GM20431 (cell line): ENCODE measurements around the gene FARSA.
"Not testable (repeated sequence)": the region's sequence is repeated elsewhere in the genome, so short reads cannot be mapped to it uniquely, and the experiment has no call there.

ENCODE experiments used
- in situ Hi-C: fragments of 300-500 bp; cut with MseI, MboI; formaldehyde crosslinking; loops from one replicate; pipeline ENCODE4 v1.15.0; 2020; ENCODE audit warnings: low sequenced_read_pairs; ENCODE audit not compliant: unreplicated experiment

Gene FARSA

DNA sequence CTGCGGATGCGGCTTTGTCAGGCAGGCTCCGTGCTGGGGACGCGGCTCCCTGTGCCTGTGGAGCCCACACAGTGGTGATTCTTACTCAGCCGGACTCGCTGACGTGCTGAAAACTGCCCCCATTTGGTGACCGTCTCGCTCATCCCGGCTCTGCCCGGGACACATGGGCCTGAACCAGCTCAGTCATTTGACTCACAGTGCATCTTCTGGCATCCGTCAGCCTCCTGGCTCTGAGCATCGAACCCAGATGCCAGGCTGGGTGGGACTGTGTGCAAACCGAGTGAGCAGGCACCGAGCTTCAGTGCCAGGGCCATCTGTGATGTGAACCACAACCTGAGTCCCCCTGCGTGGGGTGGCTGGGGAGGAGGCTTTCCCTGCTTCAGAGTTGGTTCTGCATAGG is 37.1 kb downstream of the FARSA start:
- in situ Hi-C loops, result no loop called here

- in situ Hi-C loops, result no loop called here
Observed at GRCh38 chr19:12893582-12893981, 39.9 kb downstream of the FARSA start.

DNA sequence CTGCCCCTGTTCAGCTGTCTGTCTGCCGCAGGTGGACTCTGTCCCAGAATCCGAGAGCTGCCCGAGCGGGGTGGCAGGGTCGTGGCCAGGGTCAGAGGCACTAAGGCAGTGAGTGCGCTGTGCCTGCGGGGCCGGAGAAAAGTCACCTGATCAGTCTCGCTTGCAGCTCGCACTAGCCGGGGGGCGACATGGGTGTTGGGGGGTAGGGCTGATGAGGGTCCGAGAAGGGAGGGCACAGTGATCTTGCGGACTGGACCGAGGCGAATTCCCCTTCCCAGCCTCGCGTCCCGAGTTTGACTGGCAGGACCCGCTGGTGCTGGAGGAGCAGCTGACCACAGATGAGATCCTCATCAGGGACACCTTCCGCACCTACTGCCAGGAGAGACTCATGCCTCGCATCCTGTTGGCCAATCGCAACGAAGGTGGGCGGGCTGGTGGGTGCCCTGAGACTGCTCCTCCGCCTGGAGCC is 41.9 kb downstream of the FARSA start:
- in situ Hi-C loops, result no loop called here

DNA sequence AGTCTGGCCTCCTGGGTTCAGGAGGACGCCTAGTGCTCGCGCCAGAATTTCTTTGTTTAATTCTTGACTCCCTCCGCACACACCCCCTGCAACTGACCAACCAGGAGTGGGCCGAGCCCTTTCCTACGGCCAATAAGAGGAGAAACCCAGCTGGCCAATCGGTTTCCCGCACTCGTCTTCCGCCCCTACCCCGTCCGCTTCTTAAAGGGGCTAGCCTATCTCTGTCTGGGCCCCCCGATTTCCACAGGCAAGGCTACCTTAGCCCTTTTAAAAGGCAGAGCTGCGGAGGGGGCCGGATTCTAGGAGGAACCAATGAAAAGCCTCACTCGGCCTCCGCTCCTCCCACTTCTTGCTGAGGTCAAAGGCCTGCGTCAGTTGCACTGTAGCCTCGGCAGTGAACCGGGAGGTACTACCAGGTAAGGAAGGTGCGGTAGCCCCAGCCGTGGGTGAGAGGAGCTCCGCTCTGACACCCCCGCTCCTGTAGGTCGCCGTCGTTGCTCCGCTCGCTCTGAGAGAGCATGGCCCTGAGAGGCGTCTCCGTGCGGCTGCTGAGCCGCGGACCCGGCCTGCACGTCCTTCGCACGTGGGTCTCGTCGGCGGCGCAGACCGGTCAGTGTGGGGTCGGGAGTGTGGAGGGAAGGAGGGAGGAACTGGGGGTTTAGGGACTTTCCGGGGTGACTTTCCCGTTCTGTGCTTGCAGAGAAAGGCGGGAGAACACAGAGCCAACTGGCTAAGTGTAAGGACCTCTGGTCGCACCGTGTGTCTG is 42.5 kb downstream of the FARSA start, which contains the start of gene GCDH:
Gene GCDH (plus strand): TSS at position 374 of the 766 bp plus-strand sequence. CDS start 145 bp downstream, at position 519.
- in situ Hi-C loops, result no loop called here

- in situ Hi-C loops, result not testable (repeated sequence)
Observed at GRCh38 chr19:12890299-12890786, 43.2 kb downstream of the FARSA start.

DNA sequence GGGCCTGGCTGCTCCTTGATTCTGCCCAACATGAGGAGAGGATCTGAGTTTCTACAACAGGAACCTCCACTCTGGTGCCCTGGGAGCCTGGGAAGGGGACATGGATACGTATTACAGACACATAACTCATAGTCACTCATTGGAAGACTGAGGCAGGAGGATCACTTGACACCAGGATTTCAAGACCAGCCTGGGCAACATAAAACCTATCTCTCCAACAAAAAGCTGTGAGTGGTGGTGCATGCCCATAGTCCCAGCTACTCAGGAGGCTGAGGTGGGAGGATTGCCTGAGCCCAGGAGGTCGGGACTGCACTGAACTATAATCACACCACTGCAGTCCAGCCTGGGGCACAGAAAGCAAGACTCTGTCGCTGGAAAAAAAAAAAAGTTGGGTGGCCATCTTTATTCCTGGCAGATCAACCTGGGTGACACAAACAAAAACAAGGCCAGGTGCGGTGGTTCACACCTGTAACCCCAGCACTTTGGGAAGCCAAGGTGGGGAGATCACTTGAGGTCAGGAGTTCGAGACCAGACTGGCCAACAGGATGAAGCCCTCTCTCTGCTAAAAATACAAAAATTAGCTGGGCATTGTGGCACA is 45.4 kb downstream of the FARSA start:
- in situ Hi-C loops, result no loop called here

GRCh38 chr19:12886969-12887747 is 46.4 kb downstream of the FARSA start, which contains the start of gene KLF1:
KLF1 (minus strand) TSS chr19:12887201; CDS start chr19:12887140, 61 bp downstream.
- in situ Hi-C loops, result no loop called here

DNA sequence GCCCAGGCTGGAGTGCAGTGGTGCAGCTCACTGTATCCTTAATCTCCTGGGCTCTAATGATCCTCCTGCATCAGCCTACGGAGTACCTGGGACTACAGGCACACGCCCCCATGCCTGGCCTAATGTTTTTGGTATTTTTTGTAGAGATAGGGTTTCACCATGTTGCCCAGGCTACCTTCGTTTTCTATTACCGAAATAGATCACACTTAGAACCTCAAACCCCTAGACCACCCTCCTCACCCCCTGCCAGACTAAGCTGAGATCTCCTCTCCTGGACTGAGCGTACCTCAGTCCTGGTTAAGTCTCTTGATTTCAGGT is 46.9 kb downstream of the FARSA start:
- in situ Hi-C loops, result no loop called here

DNA sequence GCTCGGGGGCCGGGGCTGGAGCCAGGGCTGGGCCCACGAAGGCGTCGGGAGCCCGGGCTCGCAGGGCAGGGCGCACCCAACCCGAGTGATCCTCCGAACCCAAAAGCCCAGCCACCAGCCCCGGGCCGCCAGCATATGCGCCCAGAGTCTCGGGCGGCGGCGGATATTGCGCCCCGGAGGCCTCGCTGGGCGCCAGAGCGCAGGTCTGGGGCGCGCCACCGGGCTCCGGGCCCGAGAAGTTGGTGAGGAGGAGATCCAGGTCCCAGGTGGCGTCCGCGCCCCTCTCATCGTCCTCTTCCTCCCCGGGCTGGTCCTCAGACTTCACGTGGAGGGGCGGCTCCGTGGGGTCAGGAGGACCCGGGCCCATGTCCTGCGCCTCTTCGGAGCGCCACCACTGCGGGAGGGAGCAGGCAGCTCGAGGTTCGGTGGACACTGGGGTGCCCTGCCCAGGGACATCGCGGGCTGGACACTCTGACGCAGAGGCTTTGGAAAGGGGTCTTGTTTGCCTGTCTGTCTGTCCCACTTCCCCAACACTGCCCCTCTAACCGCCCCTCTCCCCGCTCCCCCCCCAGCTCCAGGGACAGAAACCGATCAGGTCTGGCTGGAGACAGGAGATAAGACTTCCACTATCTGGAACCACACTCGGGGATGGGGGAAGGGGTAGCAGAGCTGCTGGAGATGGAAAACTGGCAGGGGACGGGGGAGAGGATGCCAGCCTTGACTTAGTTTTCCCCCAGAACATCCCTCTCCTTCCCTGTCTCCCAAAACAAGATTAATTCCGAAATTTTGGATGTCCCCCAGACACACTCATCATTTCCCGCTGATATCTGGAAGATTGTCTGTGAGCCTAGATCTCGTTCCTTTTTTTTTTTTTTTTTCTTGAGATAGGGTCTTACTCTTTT is 47.5 kb downstream of the FARSA start:
- in situ Hi-C loops, result no loop called here

DNA sequence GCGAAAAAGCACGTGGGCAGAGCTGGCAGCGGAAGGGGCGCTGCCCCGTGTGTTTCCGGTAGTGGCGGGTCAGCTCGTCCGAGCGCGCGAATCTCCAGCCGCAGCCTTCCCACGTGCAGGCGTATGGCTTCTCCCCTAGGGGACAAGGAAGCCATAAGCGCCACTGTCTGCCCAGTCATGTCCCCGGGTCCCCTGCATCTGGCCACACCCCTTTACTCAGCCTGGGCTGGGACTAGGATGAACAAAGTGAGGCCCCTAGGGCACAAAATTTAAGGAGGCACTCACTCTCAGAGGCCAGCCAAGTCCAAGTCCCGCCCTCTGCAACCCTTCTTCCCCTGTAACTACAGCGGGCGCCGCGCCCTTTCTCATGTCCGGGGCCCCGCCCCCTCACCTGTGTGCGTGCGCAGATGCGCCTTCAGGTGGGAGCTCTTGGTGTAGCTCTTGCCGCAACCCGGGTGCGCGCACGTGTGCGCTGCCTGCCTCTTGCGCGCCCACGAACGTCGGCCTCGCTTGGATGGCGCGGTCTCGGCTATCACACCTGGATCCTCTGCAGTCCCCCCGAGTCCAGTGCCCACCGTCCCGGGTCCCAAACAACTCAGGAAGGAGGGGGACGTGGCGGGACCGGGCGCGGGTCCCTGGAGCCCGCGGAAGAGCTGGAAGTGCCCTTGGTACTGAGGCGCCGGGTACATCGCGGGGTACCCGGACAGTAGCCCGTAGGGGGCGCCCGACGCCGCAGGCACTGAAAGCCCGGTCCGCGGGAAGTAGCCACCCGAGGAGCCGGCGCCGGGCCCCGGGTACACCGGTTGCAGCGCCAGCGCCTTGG is 48.4 kb downstream of the FARSA start:
- in situ Hi-C loops, result no loop called here

DNA sequence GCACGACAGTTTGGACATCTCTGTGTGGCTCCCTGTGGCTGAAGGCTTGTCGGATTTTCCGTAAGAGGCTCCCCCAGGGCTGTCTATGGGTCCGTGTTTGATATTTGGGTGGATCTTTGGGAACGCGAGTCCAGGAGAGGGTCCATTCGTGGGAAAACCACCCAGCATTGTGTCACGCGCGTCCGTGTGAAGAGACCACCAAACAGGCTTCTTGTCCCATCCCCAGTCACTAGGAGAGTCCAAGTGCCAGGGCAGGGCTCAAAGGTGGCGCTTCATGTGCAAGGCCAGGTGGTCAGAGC is 48.9 kb downstream of the FARSA start:
- in situ Hi-C loops, result no loop called here

GRCh38 chr19:12884202-12884601 is 49.3 kb downstream of the FARSA start:
- in situ Hi-C loops, result no loop called here

- in situ Hi-C loops, result no loop called here
Observed at GRCh38 chr19:12882589-12882988, 50.9 kb downstream of the FARSA start.

DNA sequence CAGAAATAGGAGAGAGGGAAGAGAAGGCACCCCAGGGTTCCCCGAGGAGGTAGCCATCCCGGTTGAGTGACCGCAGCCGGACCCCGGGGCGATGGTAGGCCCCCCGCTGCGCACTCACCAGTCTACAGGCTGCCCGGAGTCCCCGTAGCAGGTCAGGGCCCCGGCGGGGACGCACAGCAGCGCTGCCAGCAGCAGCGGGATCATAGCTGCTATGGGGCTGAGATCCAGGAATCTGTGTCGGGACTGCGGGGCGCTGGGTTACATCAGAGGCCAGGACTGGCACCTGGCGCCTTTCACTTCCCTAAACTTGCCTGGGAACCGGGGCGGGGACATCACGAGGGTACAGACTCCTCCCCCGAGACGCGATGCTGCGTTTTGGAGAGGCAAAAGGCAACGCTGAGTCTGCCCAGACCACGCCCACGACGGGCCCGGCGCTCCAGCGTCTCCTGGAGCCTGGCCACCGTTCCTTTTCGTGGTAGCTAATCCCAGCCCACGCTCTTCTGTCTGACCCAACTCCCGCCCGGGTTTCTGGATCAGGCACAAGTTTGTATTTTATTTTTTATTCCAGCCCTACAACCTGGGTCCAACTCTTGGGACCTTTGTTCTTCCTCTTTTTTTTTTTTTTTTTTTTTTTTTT is 52.2 kb downstream of the FARSA start, which contains the start of gene DNASE2:
Gene DNASE2 (minus strand): TSS at position 278 of the 637 bp plus-strand sequence. CDS start 74 bp downstream, at position 204.
- in situ Hi-C loops, result no loop called here

DNA sequence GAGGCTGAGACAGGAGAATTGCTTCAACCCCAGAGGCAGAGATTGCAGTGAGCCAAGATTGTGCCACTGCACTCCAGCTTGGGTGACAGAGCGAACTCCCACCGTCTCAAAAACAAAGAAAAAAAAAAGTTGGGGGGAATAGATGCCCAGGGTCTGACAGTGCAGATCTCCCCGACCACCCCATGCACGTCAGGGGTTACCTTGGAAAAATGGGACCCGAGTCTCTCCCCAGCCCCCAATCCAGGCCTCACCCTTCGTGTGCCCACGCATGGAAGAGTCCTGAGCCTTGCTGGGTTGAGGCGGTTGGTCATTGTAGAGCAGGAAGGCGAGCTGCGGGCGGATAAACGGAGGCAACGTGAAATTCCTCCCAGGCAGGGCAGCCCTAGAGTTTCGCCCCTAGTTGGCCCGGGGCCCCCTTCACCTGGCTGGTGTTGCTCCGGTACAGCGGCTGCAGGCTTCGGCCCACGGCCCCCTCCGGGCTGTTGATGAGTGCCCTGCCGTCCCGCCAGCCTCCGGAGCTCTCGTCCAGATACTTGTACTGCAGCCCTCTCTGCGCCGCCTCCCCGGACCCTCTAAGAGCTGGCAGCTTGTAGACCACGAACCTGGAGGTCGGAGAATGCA is 52.9 kb downstream of the FARSA start:
- in situ Hi-C loops, result no loop called here

DNA sequence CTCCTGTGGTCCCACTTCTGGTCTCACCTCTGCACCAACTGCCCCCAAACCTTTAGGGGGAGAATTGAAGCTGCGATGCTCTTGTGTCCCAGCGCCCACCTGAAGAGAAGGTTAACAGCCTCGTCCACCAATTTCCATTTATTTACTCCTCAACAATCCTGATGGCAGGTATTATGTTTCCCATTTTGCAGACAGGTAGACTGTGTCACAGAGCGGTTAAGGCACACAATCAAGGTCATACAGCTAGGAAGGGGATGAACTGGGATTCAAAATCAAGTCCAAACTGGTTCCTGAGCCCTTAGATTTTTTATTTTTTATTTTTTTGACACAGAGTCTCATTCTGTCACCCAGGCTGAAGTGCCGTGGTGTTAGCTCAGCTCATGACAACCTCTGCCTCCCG is 58.4 kb downstream of the FARSA start:
- in situ Hi-C loops, result no loop called here

DNA sequence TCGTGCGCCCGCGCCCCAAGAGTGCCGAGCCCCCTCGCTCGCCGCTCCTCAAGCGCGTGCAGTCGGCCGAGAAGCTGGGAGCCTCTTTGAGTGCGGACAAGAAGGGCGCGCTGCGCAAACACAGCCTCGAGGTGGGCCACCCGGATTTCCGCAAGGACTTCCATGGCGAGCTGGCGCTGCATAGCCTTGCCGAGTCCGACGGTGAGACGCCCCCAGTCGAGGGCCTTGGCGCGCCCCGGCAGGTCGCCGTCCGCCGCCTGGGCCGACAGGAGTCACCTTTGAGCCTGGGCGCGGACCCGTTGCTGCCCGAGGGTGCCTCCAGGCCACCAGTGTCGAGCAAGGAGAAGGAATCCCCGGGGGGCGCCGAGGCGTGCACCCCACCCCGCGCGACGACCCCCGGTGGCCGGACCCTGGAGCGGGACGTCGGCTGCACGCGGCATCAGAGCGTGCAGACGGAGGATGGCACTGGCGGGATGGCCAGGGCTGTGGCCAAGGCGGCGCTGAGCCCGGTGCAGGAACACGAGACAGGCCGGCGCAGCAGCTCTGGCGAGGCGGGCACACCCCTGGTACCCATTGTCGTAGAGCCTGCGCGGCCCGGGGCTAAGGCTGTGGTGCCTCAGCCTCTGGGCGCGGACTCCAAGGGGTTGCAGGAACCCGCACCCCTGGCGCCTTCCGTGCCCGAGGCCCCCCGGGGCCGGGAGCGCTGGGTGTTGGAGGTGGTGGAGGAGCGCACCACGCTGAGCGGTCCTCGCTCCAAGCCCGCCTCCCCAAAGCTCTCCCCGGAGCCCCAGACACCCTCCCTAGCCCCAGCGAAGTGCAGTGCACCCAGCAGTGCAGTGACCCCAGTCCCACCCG is 59.4 kb downstream of the FARSA start:
- in situ Hi-C loops, result no loop called here
